Fibroblast of mammary gland (primary cell): ENCODE data around the gene TMA7B.

Experiments
- DNase-seq: peaks from one replicate; pipeline ENCODE4 v3.0.0-alpha.2; 2010; ENCODE audit warnings: low read depth
- H3K4me3 ChIP-seq: 2 replicates; pipeline ENCODE4 v1.5.1; 2011; ENCODE audit warnings: low read depth, mild to moderate bottlenecking, low read length, moderate library complexity; ENCODE audit not compliant: control insufficient read depth
- CTCF ChIP-seq: conservative IDR thresholded peaks from 2 replicates; pipeline ENCODE4 v1.5.1; 2011; ENCODE audit warnings: low read depth, low read length, inconsistent platforms; ENCODE audit not compliant: control insufficient read depth, insufficient read depth

TMA7B gene

GRCh38 chr22:40009292-40009774 lies 49.1 kb downstream of the TMA7B start:
- no peak for DNase-seq
- H3K4me3 ChIP-seq: no peak overlapping the region
- no peak for TF ChIP-seq CTCF

- no peak for DNase-seq
- H3K4me3 ChIP-seq: no peak overlapping the region
These were observed 49.9 kb downstream of the TMA7B start for GRCh38 chr22:40009951-40010671.

GRCh38 chr22:40010746-40011145 lies 50.5 kb downstream of the TMA7B start:
- no peak for TF ChIP-seq CTCF
- DNase-seq: no peak
- H3K4me3 ChIP-seq: no peak overlapping the region

More at GRCh38 chr22:40009951-40010671, 49.9 kb downstream of the TMA7B start:
- TF ChIP-seq CTCF: no peak
